RWPE2 (cell line): ENCODE measurements around the gene CDK15.

Experiments
- ATAC-seq: fragments of 200-7000 bp; cut with Tn5 transposase; 3 replicates; pipeline ENCODE4 v1.9.1; 2021; ENCODE audit warnings: low read depth
- DNase-seq: peaks from one replicate; pipeline ENCODE4 v3.0.0-alpha.2; 2020; ENCODE audit warnings: low spot score
- H3K27ac ChIP-seq: fragments of 450-650 bp; 2 replicates; pipeline ENCODE4 v1.5.1; 2017; ENCODE audit warnings: mild to moderate bottlenecking; ENCODE audit not compliant: poor library complexity, severe bottlenecking
- H3K27me3 ChIP-seq: fragments of 250-450 bp; sonication (Bioruptor Pico); 2 replicates; pipeline ENCODE4 v1.5.1; 2021; ENCODE audit warnings: mild to moderate bottlenecking, moderate library complexity; ENCODE audit not compliant: insufficient read depth, poor library complexity, severe bottlenecking
- H3K36me3 ChIP-seq: fragments of 250-450 bp; sonication (Bioruptor Pico); 2 replicates; pipeline ENCODE4 v1.5.1; 2020; ENCODE audit warnings: low read depth, mild to moderate bottlenecking, moderate library complexity
- H3K4me1 ChIP-seq: fragments of 250-450 bp; sonication (Bioruptor Pico); 2 replicates; pipeline ENCODE4 v1.5.1; 2021; ENCODE audit warnings: mild to moderate bottlenecking, moderate library complexity; ENCODE audit not compliant: insufficient read depth, poor library complexity, severe bottlenecking
- H3K4me3 ChIP-seq: fragments of 250-450 bp; sonication (Bioruptor Pico); 2 replicates; pipeline ENCODE4 v1.5.1; 2021; ENCODE audit warnings: mild to moderate bottlenecking, moderate library complexity; ENCODE audit not compliant: severe bottlenecking
- H3K9me3 ChIP-seq: fragments of 250-450 bp; sonication (Bioruptor Pico); 2 replicates; pipeline ENCODE4 v1.5.1; 2021; ENCODE audit warnings: mild to moderate bottlenecking, moderate library complexity; ENCODE audit not compliant: severe bottlenecking
- TF ChIP-seq, protein P1 (sequence below): fragments of 450-650 bp; IDR thresholded peaks from one replicate; pipeline ENCODE4 v1.5.1; 2017; ENCODE audit warnings: mild to moderate bottlenecking, moderate library complexity; ENCODE audit not compliant: poor library complexity, severe bottlenecking

Gene CDK15

DNA sequence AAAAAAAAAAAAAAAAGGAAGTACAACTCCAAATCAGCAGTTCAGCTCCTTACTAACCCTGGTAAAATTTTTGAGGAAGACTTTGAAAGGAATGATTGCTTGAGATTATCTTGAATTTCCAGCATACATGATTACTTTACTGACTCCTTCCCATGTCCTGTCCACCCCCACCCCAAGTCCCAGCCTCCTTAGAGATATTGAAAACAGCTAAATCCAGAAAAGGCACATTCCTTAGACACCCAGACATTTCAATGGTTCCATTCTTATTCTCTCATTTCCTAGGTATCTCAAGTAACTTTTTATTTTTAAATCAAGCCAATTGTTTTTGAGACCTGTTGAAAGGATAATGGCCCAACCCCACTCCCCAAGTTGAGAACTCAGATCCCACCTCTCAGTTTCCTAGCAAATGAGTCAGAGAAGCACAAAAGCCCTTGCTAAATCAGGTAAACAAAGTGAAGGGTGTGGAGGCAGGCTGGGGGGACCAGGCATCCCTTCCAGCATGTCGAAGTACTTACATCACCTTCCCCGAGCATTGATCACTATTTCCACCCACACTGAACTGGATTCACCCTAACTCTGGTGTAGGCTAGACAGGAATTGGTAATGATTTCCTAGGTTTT is 131.9 kb downstream of the CDK15 start:
- Histone ChIP-seq H3K27me3 (no peaks in the 10 kb centered on the region), H3K4me3 (no peak overlapping the region), H3K36me3 (no peaks in the 10 kb centered on the region), H3K9me3 (no peaks in the 10 kb centered on the region), H3K4me1 (peaks cover 15% of the 10 kb centered on the region), H3K27ac (peak overlapping the region; percentile 24)
- TF ChIP-seq, protein P1, sequence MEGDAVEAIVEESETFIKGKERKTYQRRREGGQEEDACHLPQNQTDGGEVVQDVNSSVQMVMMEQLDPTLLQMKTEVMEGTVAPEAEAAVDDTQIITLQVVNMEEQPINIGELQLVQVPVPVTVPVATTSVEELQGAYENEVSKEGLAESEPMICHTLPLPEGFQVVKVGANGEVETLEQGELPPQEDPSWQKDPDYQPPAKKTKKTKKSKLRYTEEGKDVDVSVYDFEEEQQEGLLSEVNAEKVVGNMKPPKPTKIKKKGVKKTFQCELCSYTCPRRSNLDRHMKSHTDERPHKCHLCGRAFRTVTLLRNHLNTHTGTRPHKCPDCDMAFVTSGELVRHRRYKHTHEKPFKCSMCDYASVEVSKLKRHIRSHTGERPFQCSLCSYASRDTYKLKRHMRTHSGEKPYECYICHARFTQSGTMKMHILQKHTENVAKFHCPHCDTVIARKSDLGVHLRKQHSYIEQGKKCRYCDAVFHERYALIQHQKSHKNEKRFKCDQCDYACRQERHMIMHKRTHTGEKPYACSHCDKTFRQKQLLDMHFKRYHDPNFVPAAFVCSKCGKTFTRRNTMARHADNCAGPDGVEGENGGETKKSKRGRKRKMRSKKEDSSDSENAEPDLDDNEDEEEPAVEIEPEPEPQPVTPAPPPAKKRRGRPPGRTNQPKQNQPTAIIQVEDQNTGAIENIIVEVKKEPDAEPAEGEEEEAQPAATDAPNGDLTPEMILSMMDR, result no peak
- peak; percentile 68; the same call in 2 of the 3 replicates for ATAC-seq
- no peak for DNase-seq

DNA sequence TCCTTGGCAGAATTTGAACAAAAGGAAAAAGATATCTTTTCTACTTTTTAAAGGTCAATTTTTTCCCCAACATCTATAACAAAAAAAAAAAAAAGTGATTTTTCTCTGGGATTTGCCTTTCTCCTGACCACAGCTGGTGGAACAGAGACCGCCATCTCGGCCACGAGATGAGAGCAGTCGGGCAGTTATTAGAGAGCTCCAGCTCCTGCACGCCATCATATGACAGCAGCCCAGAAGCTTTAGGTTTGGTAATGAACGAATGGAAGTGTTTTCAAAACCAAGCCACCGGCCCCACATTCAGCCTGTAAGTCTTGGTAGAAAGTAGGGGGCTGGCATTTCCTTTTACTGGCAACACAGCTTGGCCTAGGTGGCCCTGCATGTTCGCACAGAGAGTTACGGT is 132.4 kb downstream of the CDK15 start:
- Histone ChIP-seq H3K27ac (peak overlapping the region; percentile 24), H3K36me3 (no peaks in the 10 kb centered on the region), H3K9me3 (no peaks in the 10 kb centered on the region), H3K4me1 (peaks cover 15% of the 10 kb centered on the region), H3K27me3 (no peaks in the 10 kb centered on the region), H3K4me3 (no peak overlapping the region)
- ATAC-seq, result no peak
- TF ChIP-seq, protein P1, result no peak
- DNase-seq, result no peak

GRCh38 chr2:201939453-201939941 is 133.2 kb downstream of the CDK15 start:
- no peak overlapping the region for H3K27ac ChIP-seq
- H3K4me1 ChIP-seq, result peaks cover 15% of the 10 kb centered on the region
- DNase-seq, result no peak
- no peak overlapping the region for H3K4me3 ChIP-seq
- ATAC-seq, result no peak
- TF ChIP-seq, protein P1, result no peak
- H3K27me3 ChIP-seq, result no peaks in the 10 kb centered on the region
- H3K9me3 ChIP-seq, result no peaks in the 10 kb centered on the region
- H3K36me3 ChIP-seq, result no peaks in the 10 kb centered on the region

- no peak for DNase-seq
- Histone ChIP-seq H3K4me3 (no peak overlapping the region), H3K36me3 (no peaks in the 10 kb centered on the region), H3K4me1 (peaks cover 15% of the 10 kb centered on the region), H3K27ac (no peak overlapping the region), H3K27me3 (no peaks in the 10 kb centered on the region), H3K9me3 (no peaks in the 10 kb centered on the region)
- TF ChIP-seq, protein P1, result no peak
- ATAC-seq, result no peak
These were observed 136.2 kb downstream of the CDK15 start for GRCh38 chr2:201942531-201942930.
